ENCODE results near the gene TMEM161A. TPM values are rescaled to one million over a fixed set of nuclear protein-coding genes. Genes with fewer than 3 reads are reported as not detected.

The TMEM161A gene
- total and polyA plus RNA-seq, 2 of the 13 experiments (the other 11 are each of a cell fraction or from before 2014, with no cell fraction given): 25.9 to 31.4 TPM

DNA sequence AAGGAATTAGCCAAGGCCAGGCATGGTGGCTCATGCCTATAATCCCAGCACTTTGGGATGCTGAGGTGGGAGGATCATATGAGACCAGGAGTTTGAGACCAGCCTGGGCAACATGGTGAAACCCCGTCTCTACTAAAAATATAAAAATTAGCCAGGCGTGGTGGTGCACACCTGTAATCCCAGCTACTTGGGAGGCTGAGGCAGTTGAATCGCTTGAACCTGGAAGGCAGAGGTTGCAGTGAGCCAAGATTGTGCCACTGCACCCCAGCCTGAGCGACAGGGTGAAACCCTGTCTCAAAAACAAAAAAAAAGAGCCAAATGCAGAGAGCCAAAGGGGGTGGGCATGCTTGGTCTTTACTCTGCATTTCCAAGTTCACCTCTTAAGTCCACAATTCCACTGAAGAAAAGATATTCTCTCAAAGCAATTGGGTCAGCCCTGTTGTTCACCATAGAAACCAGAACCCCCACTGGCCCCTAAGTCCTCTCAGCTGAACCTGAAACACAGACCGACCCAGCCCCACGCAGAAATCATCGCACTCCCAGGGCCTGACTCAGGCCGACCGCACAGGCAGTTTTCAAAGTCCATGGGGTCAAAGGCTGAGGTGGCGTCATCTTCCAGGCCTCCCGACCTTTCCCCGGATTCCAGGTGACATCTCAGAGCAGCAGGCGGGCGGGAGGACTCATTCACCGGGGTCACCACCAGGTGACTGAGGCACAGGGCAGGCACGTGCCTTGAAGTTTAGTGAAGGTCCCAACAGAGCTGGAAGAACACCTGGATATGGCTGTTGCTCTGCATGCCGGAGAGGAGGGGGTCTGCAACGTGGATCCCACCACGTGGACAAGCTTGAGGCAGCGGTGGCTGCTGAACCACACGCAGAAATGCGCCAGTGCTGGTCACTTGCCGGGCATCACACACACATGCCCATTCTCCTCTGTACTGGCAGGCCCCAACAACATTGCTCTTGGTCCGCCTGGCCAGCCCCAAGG, 41.3 kb downstream of the TMEM161A start (continued):
- peak; percentile 83; the same call in 1 of the 2 replicates for TF ChIP-seq MXD3 (CRISPR knock-in tag; IDR thresholded peaks at IDR 0.05)
- TF ChIP-seq SIX1 (CRISPR knock-in tag; IDR thresholded peaks at IDR 0.05; ENCODE audit: borderline replicate concordance): 0 out of 2 replicates have a peak, but pooled peaks have one; percentile 49
- TF ChIP-seq GABPA (IDR thresholded peaks at IDR 0.05; ENCODE audit: low read depth, low read length): no peak
- peak; percentile 44; the same call in 1 of the 2 replicates for TF ChIP-seq GABPA (CRISPR knock-in tag; IDR thresholded peaks at IDR 0.05; ENCODE audit: low read depth)
- TF ChIP-seq ZBTB7B (CRISPR knock-in tag; IDR thresholded peaks at IDR 0.05): peak; percentile 93
- TF ChIP-seq KLF13 (CRISPR knock-in tag; IDR thresholded peaks at IDR 0.05): no peak
- no peak for TF ChIP-seq ZNF597 (CRISPR knock-in tag; IDR thresholded peaks at IDR 0.05)
- TF ChIP-seq ZBTB25 (CRISPR knock-in tag; IDR thresholded peaks at IDR 0.05): peak; percentile 89
- peak; percentile 100 for TF ChIP-seq RARA (CRISPR knock-in tag; IDR thresholded peaks at IDR 0.05)
- peak; percentile 100 for TF ChIP-seq RXRA (CRISPR knock-in tag; IDR thresholded peaks at IDR 0.05)
- TF ChIP-seq ATAD3A (CRISPR knock-in tag; IDR thresholded peaks at IDR 0.05): no peak
- peak; percentile 59 for TF ChIP-seq ETV5 (CRISPR knock-in tag; IDR thresholded peaks at IDR 0.05; ENCODE audit: borderline replicate concordance)
- peak; percentile 91; the same call in 1 of the 2 replicates for TF ChIP-seq NCOA1 (CRISPR knock-in tag; IDR thresholded peaks at IDR 0.05)
- TF ChIP-seq ATM (IDR thresholded peaks at IDR 0.05; ENCODE audit: borderline replicate concordance): no peak
- TF ChIP-seq IKZF5 (CRISPR knock-in tag; IDR thresholded peaks at IDR 0.05): peak; percentile 88; the same call in 1 of the 2 replicates
- TF ChIP-seq ZMYM3 (CRISPR knock-in tag; IDR thresholded peaks at IDR 0.05): peak; percentile 93
- no peak for TF ChIP-seq PTBP1 (IDR thresholded peaks at IDR 0.05; ENCODE audit: low read depth, low read length, poor library complexity, severe bottlenecking)
- no peak for TF ChIP-seq ZNF33A (CRISPR knock-in tag; IDR thresholded peaks at IDR 0.05; ENCODE audit: borderline replicate concordance)
- TF ChIP-seq ZNF282 (IDR thresholded peaks at IDR 0.05; ENCODE audit: partially characterized antibody): no peak
- peak; percentile 60 for TF ChIP-seq ZNF629 (CRISPR knock-in tag; conservative IDR thresholded peaks at IDR 0.05)
- peak; percentile 77; the same call in 1 of the 2 replicates for TF ChIP-seq ZNF232 (CRISPR knock-in tag; IDR thresholded peaks at IDR 0.05; ENCODE audit: borderline replicate concordance)
- 0 out of 2 replicates have a peak, but pooled peaks have one; percentile 14 for TF ChIP-seq ZBTB7A (CRISPR knock-in tag; IDR thresholded peaks at IDR 0.05)
- TF ChIP-seq ZNF703 (CRISPR knock-in tag; IDR thresholded peaks at IDR 0.05; ENCODE audit: borderline replicate concordance): no peak
- TF ChIP-seq SATB2 (CRISPR knock-in tag; IDR thresholded peaks at IDR 0.05): 0 out of 2 replicates have a peak, but pooled peaks have one; percentile 80
- TF ChIP-seq ZNF512 (CRISPR knock-in tag; IDR thresholded peaks at IDR 0.05): no peak
